ENCODE data around the gene CLCA4.

DNA sequence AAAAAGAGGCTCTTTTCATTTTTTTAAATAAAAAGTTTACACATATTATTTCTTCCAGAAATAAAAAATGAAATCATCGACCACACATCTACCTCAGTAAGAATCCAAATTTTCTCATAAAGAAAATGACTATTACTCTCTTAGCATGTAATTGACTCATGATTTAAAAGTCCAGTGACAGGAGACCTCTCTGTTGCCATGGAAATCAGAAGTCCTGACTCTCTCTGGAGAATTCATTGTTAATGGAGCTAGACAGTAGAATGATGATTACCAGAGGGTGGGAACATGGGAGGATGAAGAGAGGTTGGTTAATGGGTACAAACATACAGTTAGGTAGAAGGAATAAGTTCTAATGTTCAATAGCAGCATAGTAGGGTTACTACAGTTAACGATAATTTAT lies 5.0 kb upstream of the CLCA4 start:
- no peak for TF ChIP-seq EZH2 (IDR thresholded peaks at IDR 0.05; ENCODE audit: insufficient read depth, poor library complexity, severe bottlenecking)
- TF ChIP-seq EZH2phosphoT487 (IDR thresholded peaks at IDR 0.05; ENCODE audit: insufficient read depth, low read depth) = no peak

All from GM23248 (cell line).